Muscle layer of colon (tissue), 2 donors: ENCODE results near the gene MYH16.
"Not testable (repeated sequence)": the region's sequence is repeated elsewhere in the genome, so short reads cannot be mapped to it uniquely, and the experiment has no call there.

Experiments
- H3K27ac ChIP-seq: one replicate; pipeline ENCODE4 v1.7.0; 2013; ENCODE audit warnings: low read depth, mild to moderate bottlenecking, low read length, moderate library complexity
- H3K27me3 ChIP-seq, 2 donors: one replicate each; pipeline ENCODE4 v1.7.0; 2013; ENCODE audit warnings: low read length in 2 of 2, mild to moderate bottlenecking in 2 of 2; ENCODE audit not compliant: insufficient read depth in 2 of 2, control insufficient read depth in 1 of 2
- H3K36me3 ChIP-seq: one replicate; pipeline ENCODE4 v1.7.0; 2013; ENCODE audit warnings: mild to moderate bottlenecking, low read length; ENCODE audit not compliant: insufficient read depth
- H3K4me1 ChIP-seq: one replicate; pipeline ENCODE4 v1.7.0; 2013; ENCODE audit warnings: mild to moderate bottlenecking, low read length; ENCODE audit not compliant: insufficient read depth
- H3K4me3 ChIP-seq, 2 donors: one replicate each; pipeline ENCODE4 v1.7.0; 2013; ENCODE audit warnings: low read length in 2 of 2, low read depth in 1 of 2, mild to moderate bottlenecking in 1 of 2, moderate library complexity in 1 of 2
- H3K9ac ChIP-seq: one replicate; pipeline ENCODE4 v1.7.0; 2013; ENCODE audit warnings: low read length
- H3K9me3 ChIP-seq: one replicate; pipeline ENCODE4 v1.7.0; 2013; ENCODE audit warnings: mild to moderate bottlenecking, low read length
- donor health status: abdominal sarcoma.
- donor health status: Adenocarcinoma of cecum.

The MYH16 gene

GRCh38 chr7:99287779-99288534 is 15.3 kb downstream of the MYH16 start:
- H3K9ac ChIP-seq: no peak overlapping the region
- H3K4me1 ChIP-seq: no peaks in the 10 kb centered on the region
- no peaks in the 10 kb centered on the region for H3K36me3 ChIP-seq
- no peaks in the 10 kb centered on the region for H3K9me3 ChIP-seq
- H3K27me3 ChIP-seq: no peaks in the 10 kb centered on the region
- H3K27ac ChIP-seq: no peak overlapping the region
- no peak overlapping the region for H3K4me3 ChIP-seq

GRCh38 chr7:99289185-99289584 is 16.5 kb downstream of the MYH16 start:
- Histone ChIP-seq H3K9ac (no peak overlapping the region), H3K4me1 (no peaks in the 10 kb centered on the region), H3K27me3 (no peaks in the 10 kb centered on the region), H3K36me3 (no peaks in the 10 kb centered on the region), H3K27ac (no peak overlapping the region), H3K4me3 (no peak overlapping the region), H3K9me3 (no peaks in the 10 kb centered on the region)

- H3K9me3 ChIP-seq, H3K9ac ChIP-seq, H3K27me3 ChIP-seq, H3K4me1 ChIP-seq, H3K27ac ChIP-seq, H3K4me3 ChIP-seq, H3K36me3 ChIP-seq: not testable (repeated sequence)
Observed at GRCh38 chr7:99290148-99290547, 17.5 kb downstream of the MYH16 start.

GRCh38 chr7:99290980-99291607 is 18.5 kb downstream of the MYH16 start:
- Histone ChIP-seq H3K36me3 (no peaks in the 10 kb centered on the region), H3K9me3 (no peaks in the 10 kb centered on the region), H3K27ac (no peak overlapping the region), H3K4me1 (no peaks in the 10 kb centered on the region), H3K27me3 (no peaks in the 10 kb centered on the region), H3K4me3 (no peak overlapping the region), H3K9ac (no peak overlapping the region)

- H3K9me3 ChIP-seq: no peaks in the 10 kb centered on the region
Observed at GRCh38 chr7:99292127-99292526, 19.5 kb downstream of the MYH16 start.

GRCh38 chr7:99293167-99293566 is 20.5 kb downstream of the MYH16 start:
- Histone ChIP-seq H3K27ac (no peak overlapping the region), H3K27me3 (no peaks in the 10 kb centered on the region), H3K4me1 (no peaks in the 10 kb centered on the region)

More at GRCh38 chr7:99292127-99292526, 19.5 kb downstream of the MYH16 start:
- H3K36me3 ChIP-seq: no peaks in the 10 kb centered on the region
- H3K27ac ChIP-seq: no peak overlapping the region
- no peaks in the 10 kb centered on the region for H3K4me1 ChIP-seq
- H3K4me3 ChIP-seq: no peak overlapping the region
- H3K9ac ChIP-seq: no peak overlapping the region
- H3K27me3 ChIP-seq: no peaks in the 10 kb centered on the region

GRCh38 chr7:99293650-99294049 is 21.0 kb downstream of the MYH16 start:
- no peak overlapping the region for H3K27ac ChIP-seq
- H3K27me3 ChIP-seq: no peaks in the 10 kb centered on the region
- no peak overlapping the region for H3K4me3 ChIP-seq
- no peaks in the 10 kb centered on the region for H3K4me1 ChIP-seq
- no peaks in the 10 kb centered on the region for H3K36me3 ChIP-seq
- no peak overlapping the region for H3K9ac ChIP-seq
- no peaks in the 10 kb centered on the region for H3K9me3 ChIP-seq

More at GRCh38 chr7:99293167-99293566, 20.5 kb downstream of the MYH16 start:
- no peak overlapping the region for H3K4me3 ChIP-seq
- H3K36me3 ChIP-seq: no peaks in the 10 kb centered on the region
- no peak overlapping the region for H3K9ac ChIP-seq
- H3K9me3 ChIP-seq: no peaks in the 10 kb centered on the region

- H3K4me3 ChIP-seq: no peak overlapping the region
- no peaks in the 10 kb centered on the region for H3K36me3 ChIP-seq
Observed at GRCh38 chr7:99296471-99296870, 23.8 kb downstream of the MYH16 start.

GRCh38 chr7:99301496-99301895 is 28.9 kb downstream of the MYH16 start:
- Histone ChIP-seq H3K27ac (no peak overlapping the region), H3K27me3 (no peaks in the 10 kb centered on the region), H3K4me3 (no peak overlapping the region), H3K9me3 (no peaks in the 10 kb centered on the region), H3K9ac (no peak overlapping the region), H3K4me1 (no peaks in the 10 kb centered on the region), H3K36me3 (no peaks in the 10 kb centered on the region)

More at GRCh38 chr7:99296471-99296870, 23.8 kb downstream of the MYH16 start:
- H3K4me1 ChIP-seq: no peaks in the 10 kb centered on the region
- no peak overlapping the region for H3K27ac ChIP-seq
- H3K9me3 ChIP-seq: no peaks in the 10 kb centered on the region
- no peak overlapping the region for H3K9ac ChIP-seq
- no peaks in the 10 kb centered on the region for H3K27me3 ChIP-seq

GRCh38 chr7:99305473-99306260 is 33.0 kb downstream of the MYH16 start:
- Histone ChIP-seq H3K9ac (no peak overlapping the region), H3K9me3 (no peaks in the 10 kb centered on the region), H3K36me3 (no peaks in the 10 kb centered on the region), H3K4me1 (no peaks in the 10 kb centered on the region), H3K27me3 (no peaks in the 10 kb centered on the region), H3K4me3 (no peak overlapping the region), H3K27ac (no peak overlapping the region)

GRCh38 chr7:99308461-99309074 is 35.9 kb downstream of the MYH16 start:
- Histone ChIP-seq H3K9me3 (no peaks in the 10 kb centered on the region), H3K9ac (no peak overlapping the region), H3K4me1 (no peaks in the 10 kb centered on the region), H3K27me3 (no peaks in the 10 kb centered on the region), H3K36me3 (no peaks in the 10 kb centered on the region), H3K4me3 (no peak overlapping the region), H3K27ac (no peak overlapping the region)
